ENCODE measurements around the gene GCNA. TPM values are rescaled to one million over a fixed set of nuclear protein-coding genes. Genes with fewer than 3 reads are reported as not detected.
"Not testable (repeated sequence)": the region's sequence is repeated elsewhere in the genome, so short reads cannot be mapped to it uniquely, and the experiment has no call there.

The GCNA gene
- total and polyA plus RNA-seq, 2 donors, result 2.8 to 4.5 TPM

DNA sequence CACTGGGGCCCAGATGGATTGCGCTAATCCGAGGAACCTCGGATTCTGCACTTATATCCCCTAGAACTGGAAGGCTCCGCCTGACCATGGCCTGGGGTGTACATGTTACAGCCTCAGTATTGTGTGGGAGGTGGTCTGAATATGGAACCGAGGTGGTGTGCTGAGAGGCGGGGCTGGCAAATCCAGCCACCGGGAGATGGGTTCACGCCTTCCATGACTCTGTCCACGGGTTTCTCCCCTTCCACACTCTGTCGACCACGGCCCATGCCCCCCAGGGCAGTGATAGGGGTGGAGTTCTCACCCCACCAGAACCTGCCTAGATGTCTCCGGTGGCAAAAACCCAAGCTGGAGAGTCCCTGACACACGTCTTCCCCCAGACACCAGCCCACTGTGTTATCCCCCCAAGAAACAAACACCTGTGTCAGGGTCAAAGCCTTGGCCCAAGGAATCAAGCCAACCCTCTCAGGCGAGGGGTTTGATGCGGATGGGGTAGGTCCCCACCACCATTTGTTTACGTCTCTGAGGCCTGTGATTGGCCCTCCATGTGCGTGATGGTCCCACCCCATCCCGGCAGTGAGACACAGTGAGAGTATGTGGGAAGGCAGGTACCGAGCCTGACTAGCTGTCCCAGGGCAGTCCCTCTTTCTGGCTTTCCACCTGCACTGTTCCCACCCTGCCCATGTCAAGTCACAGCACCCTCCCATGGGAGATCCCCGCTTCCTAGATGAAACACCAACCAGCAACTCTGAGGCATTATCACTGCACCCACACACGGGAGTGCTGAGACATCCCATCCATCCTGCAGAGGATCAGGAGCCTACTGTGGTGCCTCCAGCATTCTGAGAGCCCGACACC, 82.6 kb downstream of the GCNA start:
- no peak overlapping the region for H3K4me3 ChIP-seq (ENCODE audit: low read length in 2 of 2)
- 96% methylated on average over 22 of the region's 22 CpGs for WGBS
- no peaks in the 10 kb centered on the region for H3K36me3 ChIP-seq (ENCODE audit: control insufficient read depth in 2 of 2, insufficient read depth in 2 of 2, low read length in 1 of 2)
- no peak overlapping the region for H3K27ac ChIP-seq (ENCODE audit: low read depth in 1 of 2, low read length in 1 of 2)
- H3K27me3 ChIP-seq (ENCODE audit: control insufficient read depth in 2 of 2, insufficient read depth in 1 of 2, low read length in 1 of 2), result no peaks in the 10 kb centered on the region
- no peak for DNase-seq (ENCODE audit: low read depth in 6 of 9, low spot score in 9 of 9)
- no peaks in the 10 kb centered on the region for H3K9me3 ChIP-seq (ENCODE audit: control insufficient read depth in 2 of 2, insufficient read depth in 1 of 2, low read length in 1 of 2)
- peaks cover 0 to 14% of the 10 kb centered on the region in 2 donors for H3K4me1 ChIP-seq (ENCODE audit: control insufficient read depth in 2 of 2, insufficient read depth in 2 of 2, low read length in 2 of 2)

DNA sequence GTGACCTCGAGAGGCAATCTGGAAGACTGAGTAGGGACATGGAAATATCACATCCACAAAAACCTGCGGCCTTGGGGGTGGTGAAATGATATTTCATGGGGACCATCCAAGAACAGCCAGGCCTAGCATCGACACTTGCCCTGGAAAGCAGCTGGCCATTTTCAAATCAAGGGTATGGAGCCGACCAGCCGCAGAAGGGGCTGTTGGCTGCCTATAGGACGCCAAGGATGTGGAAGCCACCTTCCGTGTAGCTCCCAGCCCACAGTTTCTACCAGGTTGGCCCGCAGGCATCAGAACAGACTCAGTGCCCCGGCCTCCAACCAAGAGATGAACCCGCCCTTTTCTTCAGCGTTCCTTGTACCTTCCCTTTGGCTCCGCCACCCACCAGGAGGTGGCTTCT, 83.7 kb downstream of the GCNA start:
- peaks cover 0 to 14% of the 10 kb centered on the region in 2 donors for H3K4me1 ChIP-seq (ENCODE audit: control insufficient read depth in 2 of 2, insufficient read depth in 2 of 2, low read length in 2 of 2)
- no peaks in the 10 kb centered on the region for H3K27me3 ChIP-seq (ENCODE audit: control insufficient read depth in 2 of 2, insufficient read depth in 1 of 2, low read length in 1 of 2)
- no peak overlapping the region for H3K27ac ChIP-seq (ENCODE audit: low read depth in 1 of 2, low read length in 1 of 2)
- WGBS, result 90% methylated on average over 12 of the region's 12 CpGs
- H3K36me3 ChIP-seq (ENCODE audit: control insufficient read depth in 2 of 2, insufficient read depth in 2 of 2, low read length in 1 of 2), result no peaks in the 10 kb centered on the region
- DNase-seq (ENCODE audit: low read depth in 6 of 9, low spot score in 9 of 9), result no peak
- no peaks in the 10 kb centered on the region for H3K9me3 ChIP-seq (ENCODE audit: control insufficient read depth in 2 of 2, insufficient read depth in 1 of 2, low read length in 1 of 2)
- H3K4me3 ChIP-seq (ENCODE audit: low read length in 2 of 2), result no peak overlapping the region

DNA sequence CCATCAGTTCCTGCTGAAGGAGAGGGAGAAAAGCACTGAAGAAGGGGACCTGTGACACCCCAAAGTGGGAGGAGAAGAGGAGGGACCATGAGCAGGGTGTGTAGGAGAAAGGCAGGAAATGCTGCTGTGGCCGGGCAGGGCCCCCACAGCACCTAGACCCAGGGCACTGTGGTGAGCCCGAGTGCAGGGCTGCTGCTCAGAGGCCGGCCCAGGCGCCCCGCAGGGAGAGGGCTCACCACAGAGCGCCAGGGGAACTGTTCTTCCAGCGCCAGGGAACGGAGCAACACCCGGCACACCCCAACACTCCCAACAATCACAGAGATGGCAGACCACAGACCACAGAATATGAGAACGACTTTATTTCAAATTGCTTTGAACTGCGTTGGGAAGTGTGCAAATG, 84.4 kb downstream of the GCNA start:
- H3K9me3 ChIP-seq (ENCODE audit: control insufficient read depth in 2 of 2, insufficient read depth in 1 of 2, low read length in 1 of 2); H3K27me3 ChIP-seq (ENCODE audit: control insufficient read depth in 2 of 2, insufficient read depth in 1 of 2, low read length in 1 of 2); H3K36me3 ChIP-seq (ENCODE audit: control insufficient read depth in 2 of 2, insufficient read depth in 2 of 2, low read length in 1 of 2); DNase-seq (ENCODE audit: low read depth in 6 of 9, low spot score in 9 of 9); H3K4me3 ChIP-seq (ENCODE audit: low read length in 2 of 2); H3K27ac ChIP-seq (ENCODE audit: low read depth in 1 of 2, low read length in 1 of 2): not testable (repeated sequence)
- WGBS, result 4% methylated on average over 11 of the region's 11 CpGs
- H3K4me1 ChIP-seq (ENCODE audit: control insufficient read depth in 2 of 2, insufficient read depth in 2 of 2, low read length in 2 of 2), result peaks cover 0 to 14% of the 10 kb centered on the region in 2 donors

Other genes with a start within 250 kb of the GCNA start
- gene TAF1, start 212.1 kb upstream of the GCNA start, total RNA-seq, result 22.9 TPM
- 14.6 TPM for gene TAF1, start 212.1 kb upstream of the GCNA start, polyA plus RNA-seq
- 95.0 TPM for gene OGT, start 45.3 kb upstream of the GCNA start, total RNA-seq
- 168 TPM for gene OGT, start 45.3 kb upstream of the GCNA start, polyA plus RNA-seq
- 1.6 TPM for gene CXCR3, start 40.1 kb downstream of the GCNA start, total RNA-seq
- 4.0 TPM for gene CXCR3, start 40.1 kb downstream of the GCNA start, polyA plus RNA-seq
- 2.2 TPM for gene CXorf49, start 139.8 kb downstream of the GCNA start, total RNA-seq
- 0.52 TPM for gene CXorf49, start 139.8 kb downstream of the GCNA start, polyA plus RNA-seq
- 2.2 TPM for gene CXorf49B, start 184.9 kb downstream of the GCNA start, total RNA-seq
- 0.52 TPM for gene CXorf49B, start 184.9 kb downstream of the GCNA start, polyA plus RNA-seq

Data from thymus (tissue), 11 donors.